ENCODE results near the gene CASZ1. TPM values are rescaled to one million over a fixed set of nuclear protein-coding genes. Genes with fewer than 3 reads are reported as not detected.

The CASZ1 gene
- total and polyA plus RNA-seq, 9 donors = 2.4 to 15.7 (median 4.0) TPM

DNA sequence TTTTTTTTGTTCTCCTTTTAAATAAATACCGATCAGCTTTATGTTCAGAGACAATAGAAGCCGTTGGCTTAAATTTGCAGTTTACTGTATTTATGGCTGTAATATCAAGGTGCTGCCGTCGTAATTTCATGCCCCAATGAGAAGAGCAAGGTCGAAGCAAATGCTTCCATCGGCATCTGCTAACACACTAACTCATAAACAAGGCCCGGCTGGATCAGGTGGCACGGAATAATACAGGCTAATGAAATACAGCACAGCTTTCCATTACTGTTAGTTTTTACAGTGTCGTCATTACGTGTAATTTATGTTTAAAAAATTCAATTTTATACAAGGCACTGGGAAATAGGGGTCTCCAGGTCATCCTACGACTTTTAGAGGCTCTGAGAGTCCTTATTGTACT is 202.7 kb downstream of the CASZ1 start:
- Histone ChIP-seq H3K4me1 (ENCODE audit: insufficient read depth) (peaks cover 9% of the 10 kb centered on the region), H3K36me3 (no peaks in the 10 kb centered on the region), H3K4me3 (no peak overlapping the region), H3K9me3 (no peaks in the 10 kb centered on the region), H3K27ac (no peak overlapping the region), H3K27me3 (no peaks in the 10 kb centered on the region)
- DNase-seq = no peak
- TF ChIP-seq, protein P1, sequence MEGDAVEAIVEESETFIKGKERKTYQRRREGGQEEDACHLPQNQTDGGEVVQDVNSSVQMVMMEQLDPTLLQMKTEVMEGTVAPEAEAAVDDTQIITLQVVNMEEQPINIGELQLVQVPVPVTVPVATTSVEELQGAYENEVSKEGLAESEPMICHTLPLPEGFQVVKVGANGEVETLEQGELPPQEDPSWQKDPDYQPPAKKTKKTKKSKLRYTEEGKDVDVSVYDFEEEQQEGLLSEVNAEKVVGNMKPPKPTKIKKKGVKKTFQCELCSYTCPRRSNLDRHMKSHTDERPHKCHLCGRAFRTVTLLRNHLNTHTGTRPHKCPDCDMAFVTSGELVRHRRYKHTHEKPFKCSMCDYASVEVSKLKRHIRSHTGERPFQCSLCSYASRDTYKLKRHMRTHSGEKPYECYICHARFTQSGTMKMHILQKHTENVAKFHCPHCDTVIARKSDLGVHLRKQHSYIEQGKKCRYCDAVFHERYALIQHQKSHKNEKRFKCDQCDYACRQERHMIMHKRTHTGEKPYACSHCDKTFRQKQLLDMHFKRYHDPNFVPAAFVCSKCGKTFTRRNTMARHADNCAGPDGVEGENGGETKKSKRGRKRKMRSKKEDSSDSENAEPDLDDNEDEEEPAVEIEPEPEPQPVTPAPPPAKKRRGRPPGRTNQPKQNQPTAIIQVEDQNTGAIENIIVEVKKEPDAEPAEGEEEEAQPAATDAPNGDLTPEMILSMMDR (IDR thresholded peaks at IDR 0.05) = no peak
- TF ChIP-seq POLR2A (IDR thresholded peaks at IDR 0.05) = no peak
- TF ChIP-seq EP300 (IDR thresholded peaks at IDR 0.05) = no peak
- intact Hi-C loops (cut with DNase I) = no loop called here
- WGBS, 3 donors = 92 to 93% (median 93%) methylated on average over 11 of the region's 11 CpGs

DNA sequence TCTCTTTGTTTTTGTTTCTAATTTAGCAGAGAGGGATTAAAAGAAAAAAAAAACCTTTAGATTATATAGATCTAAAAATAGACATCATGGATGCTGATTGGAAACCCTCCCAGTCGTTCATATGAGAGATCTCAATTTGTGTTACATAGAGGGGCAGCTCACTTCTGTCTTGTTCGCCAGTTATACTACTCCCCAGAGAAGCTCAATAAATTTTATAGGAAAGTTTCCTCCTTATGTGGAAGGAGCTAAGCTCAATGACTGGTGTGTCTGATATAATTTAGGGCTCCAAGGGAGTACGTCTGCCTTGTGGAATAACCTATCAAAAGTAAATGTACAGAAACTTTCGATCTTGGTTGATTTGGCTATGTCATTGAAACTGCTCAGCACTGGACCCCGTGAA is 204.1 kb downstream of the CASZ1 start:
- intact Hi-C loops (cut with DNase I) = no loop called here
- H3K36me3 ChIP-seq = no peaks in the 10 kb centered on the region
- TF ChIP-seq EP300 (IDR thresholded peaks at IDR 0.05) (no peak), POLR2A (IDR thresholded peaks at IDR 0.05) (no peak)
- TF ChIP-seq, protein P1 (IDR thresholded peaks at IDR 0.05) = no peak
- no peak overlapping the region for H3K27ac ChIP-seq
- H3K27me3 ChIP-seq = no peaks in the 10 kb centered on the region
- no peak overlapping the region for H3K4me3 ChIP-seq
- WGBS, 3 donors = 60 to 67% (median 63%) methylated on average over 5 of the region's 5 CpGs
- H3K9me3 ChIP-seq = no peaks in the 10 kb centered on the region
- no peak for DNase-seq
- H3K4me1 ChIP-seq (ENCODE audit: insufficient read depth) = peaks cover 1% of the 10 kb centered on the region

DNA sequence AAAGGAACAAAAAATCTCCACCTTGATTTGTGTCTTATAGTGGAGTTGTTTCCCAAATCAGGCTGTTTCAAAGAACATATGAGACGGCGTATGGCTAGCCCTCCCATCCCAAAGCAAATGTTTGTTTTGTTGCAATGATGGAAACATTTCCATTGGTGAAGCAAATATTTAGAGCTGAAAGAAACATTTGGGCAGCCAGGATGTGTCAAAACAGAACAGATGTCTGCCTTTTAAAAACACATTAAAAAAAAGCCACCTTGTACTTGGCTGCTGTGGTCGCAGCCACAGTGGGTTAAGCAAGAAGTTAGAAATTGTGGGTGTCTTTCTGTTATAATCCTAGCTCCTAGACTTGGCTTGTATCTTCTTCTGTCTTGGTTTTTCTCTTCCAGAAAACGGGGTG is 205.4 kb downstream of the CASZ1 start:
- H3K27me3 ChIP-seq = no peaks in the 10 kb centered on the region
- H3K36me3 ChIP-seq = no peaks in the 10 kb centered on the region
- H3K9me3 ChIP-seq = no peaks in the 10 kb centered on the region
- intact Hi-C loops (cut with DNase I) = no loop called here
- no peak for DNase-seq
- TF ChIP-seq, protein P1 (IDR thresholded peaks at IDR 0.05) = no peak
- TF ChIP-seq POLR2A (IDR thresholded peaks at IDR 0.05) (no peak), EP300 (IDR thresholded peaks at IDR 0.05) (no peak)
- no peak overlapping the region for H3K4me3 ChIP-seq
- 54 to 59% (median 58%) methylated on average over 4 of the region's 4 CpGs for WGBS, 3 donors
- H3K4me1 ChIP-seq (ENCODE audit: insufficient read depth) = no peaks in the 10 kb centered on the region
- H3K27ac ChIP-seq = no peak overlapping the region

DNA sequence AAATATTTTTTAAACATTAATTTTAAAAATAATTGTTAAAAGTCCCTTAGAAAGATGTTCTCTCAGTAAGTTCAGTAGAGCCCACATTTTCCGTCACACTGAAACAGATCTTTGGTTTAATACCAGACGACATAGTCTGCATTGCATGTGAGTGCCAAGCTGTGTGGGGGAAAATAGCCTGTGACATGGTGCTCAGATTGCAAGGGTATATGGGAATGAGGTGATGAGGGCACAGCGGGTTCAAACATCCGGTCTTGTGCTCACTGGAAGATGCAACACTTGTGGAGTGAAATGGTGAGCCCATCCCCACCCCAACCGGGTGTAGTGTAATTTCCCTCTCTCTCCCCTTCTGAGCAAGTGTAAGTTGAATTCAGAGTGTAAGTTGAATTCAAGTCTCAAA is 207.4 kb downstream of the CASZ1 start:
- H3K27ac ChIP-seq = no peak overlapping the region
- no peak for DNase-seq
- intact Hi-C loops (cut with DNase I) = no loop called here
- TF ChIP-seq POLR2A (IDR thresholded peaks at IDR 0.05) = no peak
- TF ChIP-seq, protein P1 (IDR thresholded peaks at IDR 0.05) = no peak
- TF ChIP-seq EP300 (IDR thresholded peaks at IDR 0.05) = no peak
- no peaks in the 10 kb centered on the region for H3K27me3 ChIP-seq
- H3K9me3 ChIP-seq = no peaks in the 10 kb centered on the region
- H3K4me3 ChIP-seq = no peak overlapping the region
- no peaks in the 10 kb centered on the region for H3K36me3 ChIP-seq
- no peaks in the 10 kb centered on the region for H3K4me1 ChIP-seq (ENCODE audit: insufficient read depth)
- 82 to 95% (median 94%) methylated on average over 5 of the region's 5 CpGs for WGBS, 3 donors

DNA sequence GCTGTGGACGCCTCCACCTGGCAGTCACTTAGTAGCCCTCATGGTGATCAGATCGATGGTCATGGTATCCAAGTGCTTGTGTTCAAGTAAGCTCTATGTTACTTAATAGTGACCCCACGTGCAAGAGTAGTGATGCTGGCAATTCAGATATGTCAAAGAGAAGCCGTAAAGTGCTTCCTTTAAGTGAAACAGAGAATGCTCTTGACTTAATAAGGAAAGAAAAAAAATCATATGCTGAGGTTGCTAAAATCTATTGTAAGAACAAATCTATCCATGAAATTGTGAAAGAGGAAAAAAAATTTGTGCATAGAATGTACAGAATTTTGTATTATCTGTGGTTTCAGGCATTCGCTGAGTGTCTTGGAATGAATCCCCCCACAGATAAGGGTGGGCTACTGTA is 207.8 kb downstream of the CASZ1 start:
- no peaks in the 10 kb centered on the region for H3K4me1 ChIP-seq (ENCODE audit: insufficient read depth)
- TF ChIP-seq, protein P1 (IDR thresholded peaks at IDR 0.05) = no peak
- TF ChIP-seq EP300 (IDR thresholded peaks at IDR 0.05) = no peak
- TF ChIP-seq POLR2A (IDR thresholded peaks at IDR 0.05) = no peak
- intact Hi-C loops (cut with DNase I) = no loop called here
- no peaks in the 10 kb centered on the region for H3K9me3 ChIP-seq
- H3K36me3 ChIP-seq = no peaks in the 10 kb centered on the region
- DNase-seq = no peak
- no peak overlapping the region for H3K4me3 ChIP-seq
- WGBS, 3 donors = 85 to 91% (median 90%) methylated on average over 5 of the region's 5 CpGs
- H3K27me3 ChIP-seq = no peaks in the 10 kb centered on the region
- no peak overlapping the region for H3K27ac ChIP-seq
